Nephron (organoid): ENCODE results near the gene WLS.

Source experiments
- H3K27ac Mint-ChIP-seq, 3 experiments: 2 replicates each; pipeline ENCODE4 v1.8.0; 2020; ENCODE audit warnings: mixed read lengths in 3 of 3, mild to moderate bottlenecking in 2 of 3, moderate library complexity in 1 of 3
- H3K27me3 Mint-ChIP-seq: 2 replicates; pipeline ENCODE4 v1.8.0; 2021; ENCODE audit warnings: low read depth, mild to moderate bottlenecking, moderate library complexity, mixed read lengths
- H3K36me3 Mint-ChIP-seq: 2 replicates; pipeline ENCODE4 v1.8.0; 2020; ENCODE audit warnings: low read depth, mixed read lengths
- H3K4me1 Mint-ChIP-seq: 2 replicates; pipeline ENCODE4 v1.8.0; 2020; ENCODE audit warnings: mixed read lengths
- H3K4me3 Mint-ChIP-seq, 3 experiments: 2 replicates each; pipeline ENCODE4 v1.8.0; 2020; ENCODE audit warnings: mild to moderate bottlenecking in 3 of 3, mixed read lengths in 3 of 3, moderate library complexity in 2 of 3
- H3K9me3 Mint-ChIP-seq: 2 replicates; pipeline ENCODE4 v1.8.0; 2020; ENCODE audit warnings: mixed read lengths
- CTCF ChIP-seq, 3 experiments: fragments of 200-600 bp; sonication (generic); IDR thresholded peaks; one replicate each; pipeline ENCODE4 v1.5.0; 2021; ENCODE audit warnings: antibody characterized with exemption in 3 of 3; ENCODE audit not compliant: unreplicated experiment in 3 of 3

The WLS gene

GRCh38 chr1:68142461-68142860 lies 89.9 kb downstream of the WLS start:
- TF ChIP-seq CTCF (IDR thresholded peaks at IDR 0.05; ENCODE audit: unreplicated experiment in 3 of 3), result no peak
- Mint-ChIP-seq H3K4me1 (peaks cover 32% of the 10 kb centered on the region), H3K36me3 (peaks cover 44% of the 10 kb centered on the region), H3K27ac (peak overlapping the region; percentile 78 to 91 (median 86)), H3K9me3 (no peaks in the 10 kb centered on the region), H3K27me3 (no peaks in the 10 kb centered on the region), H3K4me3 (peak overlapping the region in 1 of 3 experiments; percentile 14)

- peaks cover 28% of the 10 kb centered on the region for H3K4me1 Mint-ChIP-seq
- peak overlapping the region in 1 of 3 experiments; percentile 14 for H3K4me3 Mint-ChIP-seq
- no peaks in the 10 kb centered on the region for H3K27me3 Mint-ChIP-seq
- no peaks in the 10 kb centered on the region for H3K9me3 Mint-ChIP-seq
- H3K36me3 Mint-ChIP-seq, result peaks cover 44% of the 10 kb centered on the region
- TF ChIP-seq CTCF (IDR thresholded peaks at IDR 0.05; ENCODE audit: unreplicated experiment in 3 of 3), result no peak
- peak overlapping the region; percentile 78 to 91 (median 86) for H3K27ac Mint-ChIP-seq
Observed at GRCh38 chr1:68142036-68142435, 90.3 kb downstream of the WLS start.

- H3K9me3 Mint-ChIP-seq, result no peaks in the 10 kb centered on the region
- peaks cover 48% of the 10 kb centered on the region for H3K36me3 Mint-ChIP-seq
- peak overlapping the region; percentile 78 to 91 (median 86) for H3K27ac Mint-ChIP-seq
- H3K27me3 Mint-ChIP-seq, result no peaks in the 10 kb centered on the region
- H3K4me1 Mint-ChIP-seq, result peaks cover 27% of the 10 kb centered on the region
- no peak for TF ChIP-seq CTCF (IDR thresholded peaks at IDR 0.05; ENCODE audit: unreplicated experiment in 3 of 3)
- peak overlapping the region in 1 of 3 experiments; percentile 19 for H3K4me3 Mint-ChIP-seq
Observed at GRCh38 chr1:68141071-68142021, 91.0 kb downstream of the WLS start.

GRCh38 chr1:68140536-68140935 lies 91.8 kb downstream of the WLS start:
- Mint-ChIP-seq H3K9me3 (no peaks in the 10 kb centered on the region), H3K36me3 (peaks cover 48% of the 10 kb centered on the region), H3K27me3 (no peaks in the 10 kb centered on the region), H3K27ac (peak overlapping the region; percentile 78 to 91 (median 86)), H3K4me3 (no peak overlapping the region), H3K4me1 (peaks cover 26% of the 10 kb centered on the region)
- no peak for TF ChIP-seq CTCF (IDR thresholded peaks at IDR 0.05; ENCODE audit: unreplicated experiment in 3 of 3)

GRCh38 chr1:68136187-68136586 lies 96.1 kb downstream of the WLS start:
- Mint-ChIP-seq H3K9me3 (no peaks in the 10 kb centered on the region), H3K27ac (no peak overlapping the region)
- TF ChIP-seq CTCF (IDR thresholded peaks at IDR 0.05; ENCODE audit: unreplicated experiment in 3 of 3), result no peak

More at GRCh38 chr1:68136187-68136586, 96.1 kb downstream of the WLS start:
- Mint-ChIP-seq H3K4me3 (no peak overlapping the region), H3K27me3 (no peaks in the 10 kb centered on the region), H3K36me3 (peaks cover 55% of the 10 kb centered on the region), H3K4me1 (peaks cover 10% of the 10 kb centered on the region)
